HCT116 (cell line): ENCODE measurements around the gene EPHB2. TPM values are rescaled to one million over a fixed set of nuclear protein-coding genes. Genes with fewer than 3 reads are reported as not detected.

Experiments used
- ATAC-seq: fragments of 200-7000 bp; cut with Tn5 transposase; 2 replicates; pipeline ENCODE4 v1.9.1; 2020; ENCODE audit warnings: mild to moderate bottlenecking, moderate library complexity
- BruUV-seq: library from RNA; stranded (reverse); fragments of 400-500 nt; replicated peaks from 2 replicates; lab custom pipeline; 2021; lab: Mats Ljungman, UMichigan
- CTCF ChIA-PET: fragments of 300-600 bp; sonication (Branson Sonifier 250); formaldehyde crosslinking; loops from one replicate; lab custom pipeline; 2021; ENCODE audit warnings: antibody characterized with exemption; lab: Charles Lee
- POLR2A ChIA-PET: fragments of 300-600, 350-600 bp; sonication (Branson Sonifier 250); formaldehyde crosslinking; loops from one replicate; lab custom pipeline; 2021; ENCODE audit warnings: antibody characterized with exemption; lab: Charles Lee
- RAD21 ChIA-PET, 2 experiments: fragments of 300-600 bp; sonication (Branson Sonifier 250); formaldehyde crosslinking; loops; one replicate each; lab custom pipeline; 2023; ENCODE audit warnings: low total read pairs in 2 of 2; ENCODE audit not compliant: uncharacterized antibody in 2 of 2, unreplicated experiment in 2 of 2, low non-redundant PET in 1 of 2; lab: Charles Lee
- DNase-seq: peaks from one replicate; pipeline ENCODE4 v3.0.0-alpha.2; 2010; ENCODE audit warnings: low read depth, low spot score
- H2AFZ ChIP-seq: fragments of 200-600 bp; shearing (Covaris generic), sonication (generic); 2 replicates; pipeline ENCODE4 v1.6.1; 2017; ENCODE audit warnings: low read depth, mixed run types, mixed read lengths, antibody characterized with exemption, low read length; ENCODE audit not compliant: poor library complexity, severe bottlenecking
- H3K27ac ChIP-seq: 2 replicates; pipeline ENCODE4 v1.5.1; 2012; ENCODE audit warnings: low read depth, low read length
- H3K27me3 ChIP-seq: fragments of 200-600 bp; sonication (generic); 2 replicates; pipeline ENCODE4 v1.6.1; 2016; ENCODE audit warnings: mixed run types, low read length, mixed read lengths; ENCODE audit not compliant: insufficient read depth
- H3K36me3 ChIP-seq, 2 experiments: fragments of 200-500 bp in 1 of 2; fragments of 200-600 bp in 1 of 2; sonication (Bioruptor generic) in 1 of 2; sonication (generic) in 1 of 2; 2 replicates each; pipeline versions ENCODE4 v1.5.1 to v1.6.1; 2014 to 2016; ENCODE audit warnings: low read length in 2 of 2, inconsistent platforms in 1 of 2, mixed read lengths in 1 of 2, mixed run types in 1 of 2; ENCODE audit not compliant: insufficient read depth in 2 of 2, control insufficient read depth in 1 of 2
- H3K4me1 ChIP-seq, 2 experiments: fragments of 200-600 bp in 1 of 2; sonication (generic) in 1 of 2; 2 replicates each; pipeline versions ENCODE4 v1.5.1 to v1.6.1; 2012 to 2017; ENCODE audit warnings: low read length in 2 of 2, inconsistent platforms in 1 of 2, mild to moderate bottlenecking in 1 of 2, mixed read lengths in 1 of 2, mixed run types in 1 of 2, moderate library complexity in 1 of 2; ENCODE audit not compliant: insufficient read depth in 2 of 2, control insufficient read depth in 1 of 2
- H3K4me2 ChIP-seq: fragments of 200-600 bp; sonication (generic); 2 replicates; pipeline ENCODE4 v1.6.1; 2017; ENCODE audit warnings: mixed run types, low read length, mixed read lengths
- H3K4me3 ChIP-seq, 2 experiments: fragments of 200-600 bp in 1 of 2; sonication (generic) in 1 of 2; replicated peaks in 1 of 2; 2 replicates each; pipeline ENCODE4 v1.5.1; 2011 to 2016; ENCODE audit warnings: low read length in 2 of 2, control low read depth in 1 of 2, low read depth in 1 of 2, mild to moderate bottlenecking in 1 of 2, mixed read lengths in 1 of 2, mixed run types in 1 of 2
- H3K79me2 ChIP-seq: fragments of 200-600 bp; sonication (generic); 2 replicates; pipeline ENCODE4 v1.6.1; 2017; ENCODE audit warnings: mild to moderate bottlenecking, mixed run types, low read length, moderate library complexity, mixed read lengths; ENCODE audit not compliant: insufficient read depth
- H3K9ac ChIP-seq: fragments of 200-600 bp; sonication (generic); 2 replicates; pipeline ENCODE4 v1.6.1; 2016; ENCODE audit warnings: low read length, mixed read lengths
- H3K9me2 ChIP-seq: fragments of 200-600 bp; sonication (generic), shearing (Covaris generic); 2 replicates; pipeline ENCODE4 v1.6.1; 2017; ENCODE audit warnings: mixed run types, mild to moderate bottlenecking, moderate library complexity; ENCODE audit not compliant: insufficient read depth
- H3K9me3 ChIP-seq, 2 experiments: fragments of 200-500 bp in 1 of 2; fragments of 200-600 bp in 1 of 2; sonication (Bioruptor generic) in 1 of 2; sonication (generic) in 1 of 2; 2 replicates each; pipeline ENCODE4 v1.6.1; 2014 to 2017; ENCODE audit warnings: low read length in 2 of 2, mixed read lengths in 2 of 2, inconsistent platforms in 1 of 2, low read depth in 1 of 2, mild to moderate bottlenecking in 1 of 2, mixed run types in 1 of 2, moderate library complexity in 1 of 2; ENCODE audit not compliant: control insufficient read depth in 1 of 2, insufficient read depth in 1 of 2
- H4K20me1 ChIP-seq: fragments of 200-600 bp; sonication (generic), shearing (Covaris generic); 2 replicates; pipeline ENCODE4 v1.6.1; 2017; ENCODE audit warnings: mixed run types, mild to moderate bottlenecking, moderate library complexity; ENCODE audit not compliant: insufficient read depth
- CBX3 ChIP-seq: IDR thresholded peaks from 2 replicates; pipeline ENCODE4 v1.6.1; 2012; ENCODE audit warnings: low read depth
- CTCF ChIP-seq, 3 experiments: fragments of 200-600 bp in 1 of 3; sonication (generic) in 1 of 3; IDR thresholded peaks in 2 of 3; conservative IDR thresholded peaks in 1 of 3; 2 replicates each; pipeline ENCODE4 v1.5.1; 2012 to 2017; ENCODE audit warnings: low read depth in 2 of 3, low read length in 2 of 3, antibody characterized with exemption in 1 of 3, borderline replicate concordance in 1 of 3, control low read depth in 1 of 3, mild to moderate bottlenecking in 1 of 3, mixed read lengths in 1 of 3, mixed run types in 1 of 3, moderate library complexity in 1 of 3; ENCODE audit not compliant: insufficient read depth in 1 of 3
- EGR1 ChIP-seq: IDR thresholded peaks from 2 replicates; pipeline ENCODE4 v1.6.1; 2012; ENCODE audit warnings: low read depth
- EZH2 ChIP-seq: fragments of 200-600 bp; sonication (generic); IDR thresholded peaks from 2 replicates; pipeline ENCODE4 v1.6.1; 2017; ENCODE audit warnings: antibody characterized with exemption, mixed run types
- EZH2phosphoT487 ChIP-seq: fragments of 200-600 bp; IDR thresholded peaks from 2 replicates; pipeline ENCODE4 v1.6.1; 2018; ENCODE audit warnings: antibody characterized with exemption, borderline replicate concordance
- FOSL1 ChIP-seq: IDR thresholded peaks from 2 replicates; pipeline ENCODE4 v1.6.1; 2012; ENCODE audit warnings: low read depth
- JUND ChIP-seq: IDR thresholded peaks from 2 replicates; pipeline ENCODE4 v1.6.1; 2012
- POLR2AphosphoS5 ChIP-seq: IDR thresholded peaks from 2 replicates; pipeline ENCODE4 v1.6.1; 2011; ENCODE audit warnings: mild to moderate bottlenecking, low read depth, low read length, moderate library complexity
- SIN3A ChIP-seq: IDR thresholded peaks from 2 replicates; pipeline ENCODE4 v1.6.1; 2012; ENCODE audit warnings: low read depth
- SP1 ChIP-seq: IDR thresholded peaks from 2 replicates; pipeline ENCODE4 v1.6.1; 2012; ENCODE audit warnings: low read depth
- YY1 ChIP-seq: IDR thresholded peaks from 2 replicates; pipeline ENCODE4 v1.6.1; 2011; ENCODE audit warnings: low read length, low read depth, moderate library complexity, mild to moderate bottlenecking; ENCODE audit not compliant: insufficient replicate concordance; ENCODE audit errors: extremely low read depth
- ZBTB33 ChIP-seq: IDR thresholded peaks from 2 replicates; pipeline ENCODE4 v1.6.1; 2011; ENCODE audit warnings: mild to moderate bottlenecking, low read length, moderate library complexity; ENCODE audit not compliant: insufficient replicate concordance; ENCODE audit errors: extremely low read depth
- ZNF274 ChIP-seq: fragments of 200-500 bp; sonication (Bioruptor generic); IDR thresholded peaks from 2 replicates; pipeline ENCODE4 v1.6.1; 2014; ENCODE audit warnings: mild to moderate bottlenecking, low read depth, low read length, inconsistent platforms
- intact Hi-C: fragments of 100-400 bp; cut with micrococcal nuclease; formaldehyde crosslinking; loops from 2 replicates; pipeline ENCODE4 v1.10.0; 2022
- total RNA-seq: library from RNA; stranded (reverse); gene quantifications from one replicate; pipeline ENCODE4 v1.2.1, GENCODE V29; 2021; ENCODE audit not compliant: unreplicated experiment
- TF ChIP-seq, protein P1 (sequence below): IDR thresholded peaks from 2 replicates; pipeline ENCODE4 v1.6.1; 2012
- TF ChIP-seq, protein P2 (sequence below): IDR thresholded peaks from 2 replicates; pipeline ENCODE4 v1.6.1; 2012

The EPHB2 gene
- total RNA-seq, 1 experiment from 2014 or later, result 19.5 TPM

DNA sequence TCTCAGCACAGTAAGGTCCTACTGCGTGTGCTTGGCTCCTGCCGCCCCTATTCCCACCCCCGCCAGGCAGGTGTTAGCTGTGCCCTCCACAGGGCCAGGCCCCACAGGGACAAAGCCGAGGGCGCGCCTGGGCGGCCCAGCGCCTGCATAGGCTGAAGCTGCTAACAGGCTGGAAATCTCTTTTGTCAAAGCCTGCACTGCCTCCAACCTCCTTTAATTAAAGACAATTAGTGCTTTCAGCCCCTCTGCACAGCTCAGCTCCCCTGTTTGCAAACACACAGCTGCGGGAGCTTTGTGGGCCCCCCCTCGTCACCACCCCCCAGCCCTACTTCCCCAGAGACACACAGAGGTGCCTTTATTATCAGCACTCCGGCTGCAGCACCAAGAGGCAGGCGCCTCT, 95.9 kb downstream of the EPHB2 start (continued):
- TF ChIP-seq ZBTB33 (no peak), FOSL1 (no peak), ZNF274 (no peak), EZH2phosphoT487 (no peak), SP1 (no peak), CTCF (IDR thresholded peaks at IDR 0.05 in 2 of 3, conservative IDR thresholded peaks at IDR 0.05 in 1 of 3; ENCODE audit: borderline replicate concordance in 1 of 3, insufficient read depth in 1 of 3, low read depth in 2 of 3, low read length in 2 of 3) (no peak), YY1 (no peak), EZH2 (no peak), JUND (no peak)
- TF ChIP-seq, protein P1, sequence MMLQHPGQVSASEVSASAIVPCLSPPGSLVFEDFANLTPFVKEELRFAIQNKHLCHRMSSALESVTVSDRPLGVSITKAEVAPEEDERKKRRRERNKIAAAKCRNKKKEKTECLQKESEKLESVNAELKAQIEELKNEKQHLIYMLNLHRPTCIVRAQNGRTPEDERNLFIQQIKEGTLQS, result no peak

GRCh38 chr1:22807340-22807739, 96.7 kb downstream of the EPHB2 start:
- Histone ChIP-seq H3K4me3 (no peak overlapping the region), H3K9ac (no peak overlapping the region), H2AFZ (no peak overlapping the region), H3K79me2 (no peaks in the 10 kb centered on the region), H3K36me3 (no peaks in the 10 kb centered on the region), H3K4me2 (no peak overlapping the region), H3K27me3 (no peaks in the 10 kb centered on the region), H3K4me1 (peaks cover 0 to 14% of the 10 kb centered on the region in 2 experiments; a peak in 2 of 4 replicates), H3K9me2 (no peaks in the 10 kb centered on the region), H3K9me3 (no peaks in the 10 kb centered on the region), H3K27ac (no peak overlapping the region), H4K20me1 (no peaks in the 10 kb centered on the region)
- BruUV-seq, result no TSS peak
- intact Hi-C loops, result no loop called here
- RAD21 ChIA-PET, result no interaction called here
- DNase-seq (no peak), ATAC-seq (no peak)
- CTCF ChIA-PET, result no interaction called here
- TF ChIP-seq POLR2AphosphoS5 (no peak), SP1 (no peak), ZBTB33 (no peak), ZNF274 (no peak), EGR1 (no peak), SIN3A (no peak), CBX3 (no peak)
- TF ChIP-seq, protein P2, sequence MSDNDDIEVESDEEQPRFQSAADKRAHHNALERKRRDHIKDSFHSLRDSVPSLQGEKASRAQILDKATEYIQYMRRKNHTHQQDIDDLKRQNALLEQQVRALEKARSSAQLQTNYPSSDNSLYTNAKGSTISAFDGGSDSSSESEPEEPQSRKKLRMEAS, result no peak
- TF ChIP-seq, protein P1, result no peak
- POLR2A ChIA-PET, result no interaction called here
